Breast epithelium (tissue), 3 donors: ENCODE measurements around the gene ATXN1.

ENCODE experiments used
- CTCF ChIP-seq, 3 donors: fragments of 450-650 bp; IDR thresholded peaks; one replicate each; pipeline ENCODE4 v1.5.1; 2016 to 2017; ENCODE audit warnings: antibody characterized with exemption in 3 of 3, mild to moderate bottlenecking in 3 of 3, moderate library complexity in 3 of 3
- POLR2AphosphoS5 ChIP-seq, 3 donors: sonication (generic); formaldehyde crosslinking; IDR thresholded peaks; one replicate each; pipeline ENCODE4 v1.6.1; 2017; ENCODE audit warnings: antibody characterized with exemption in 3 of 3

GRCh38 chr6:16671302-16672289 is 89.7 kb downstream of the ATXN1 start:
- TF ChIP-seq CTCF (IDR thresholded peaks at IDR 0.05), result no peak
- TF ChIP-seq POLR2AphosphoS5 (IDR thresholded peaks at IDR 0.05), result no peak
